Left lobe of liver (tissue), 1 donor: Measurements from ENCODE around the gene WFDC13. TPM values are rescaled to one million over a fixed set of nuclear protein-coding genes. Genes with fewer than 3 reads are reported as not detected.

ENCODE experiments used
- total RNA-seq: library from RNA; stranded (reverse); gene quantifications from one replicate; pipeline ENCODE4 v1.2.1, GENCODE V29; 2021
- donor health status: DM: no; HTN: yes; CAD: no.

WFDC13 gene
- total RNA-seq, 1 donor from 2014 or later, result not detected

Other genes starting within 250 kb of the WFDC13 start
- 3.7 TPM for gene WFDC2, start 232.3 kb upstream of the WFDC13 start, total RNA-seq
- not detected for gene SPINT3, start 186.4 kb upstream of the WFDC13 start, total RNA-seq
- not detected for gene WFDC6, start 162.6 kb upstream of the WFDC13 start, total RNA-seq
- not detected for gene EPPIN, start 154.6 kb upstream of the WFDC13 start, total RNA-seq
- not detected for gene WFDC8, start 122.8 kb upstream of the WFDC13 start, total RNA-seq
- not detected for gene WFDC10A, start 72.3 kb upstream of the WFDC13 start, total RNA-seq
- gene WFDC9, start 70.8 kb upstream of the WFDC13 start, total RNA-seq, result not detected
- gene WFDC11, start 31.8 kb upstream of the WFDC13 start, total RNA-seq, result not detected
- not detected for gene WFDC10B, start 3.0 kb downstream of the WFDC13 start, total RNA-seq
- not detected for gene SPINT4, start 20.3 kb downstream of the WFDC13 start, total RNA-seq
- gene WFDC3, start 89.8 kb downstream of the WFDC13 start, total RNA-seq, result not detected
- gene DNTTIP1, start 89.9 kb downstream of the WFDC13 start, total RNA-seq, result 10.3 TPM
- 0.96 TPM for gene UBE2C, start 110.6 kb downstream of the WFDC13 start, total RNA-seq
- gene TNNC2, start 125.3 kb downstream of the WFDC13 start, total RNA-seq, result not detected
- gene SNX21, start 131.8 kb downstream of the WFDC13 start, total RNA-seq, result 7.9 TPM
- 17.5 TPM for gene ACOT8, start 155.4 kb downstream of the WFDC13 start, total RNA-seq
- gene ZSWIM3, start 155.6 kb downstream of the WFDC13 start, total RNA-seq, result 1.6 TPM
- 2.7 TPM for gene ZSWIM1, start 179.2 kb downstream of the WFDC13 start, total RNA-seq
- 4.2 TPM for gene SPATA25, start 185.6 kb downstream of the WFDC13 start, total RNA-seq
- 6.9 TPM for gene NEURL2, start 189.2 kb downstream of the WFDC13 start, total RNA-seq
- 68.3 TPM for gene CTSA, start 189.3 kb downstream of the WFDC13 start, total RNA-seq
- 18.8 TPM for gene PLTP, start 210.1 kb downstream of the WFDC13 start, total RNA-seq
- gene PCIF1, start 232.6 kb downstream of the WFDC13 start, total RNA-seq, result 11.2 TPM